ENCODE measurements around the gene HAUS3. TPM values are rescaled to one million over a fixed set of nuclear protein-coding genes. Genes with fewer than 3 reads are reported as not detected.
"Not testable (repeated sequence)": the region's sequence is repeated elsewhere in the genome, so short reads cannot be mapped to it uniquely, and the experiment has no call there.

The HAUS3 gene
- total and polyA plus RNA-seq, 5 donors: 4.3 to 8.9 (median 6.9) TPM

DNA sequence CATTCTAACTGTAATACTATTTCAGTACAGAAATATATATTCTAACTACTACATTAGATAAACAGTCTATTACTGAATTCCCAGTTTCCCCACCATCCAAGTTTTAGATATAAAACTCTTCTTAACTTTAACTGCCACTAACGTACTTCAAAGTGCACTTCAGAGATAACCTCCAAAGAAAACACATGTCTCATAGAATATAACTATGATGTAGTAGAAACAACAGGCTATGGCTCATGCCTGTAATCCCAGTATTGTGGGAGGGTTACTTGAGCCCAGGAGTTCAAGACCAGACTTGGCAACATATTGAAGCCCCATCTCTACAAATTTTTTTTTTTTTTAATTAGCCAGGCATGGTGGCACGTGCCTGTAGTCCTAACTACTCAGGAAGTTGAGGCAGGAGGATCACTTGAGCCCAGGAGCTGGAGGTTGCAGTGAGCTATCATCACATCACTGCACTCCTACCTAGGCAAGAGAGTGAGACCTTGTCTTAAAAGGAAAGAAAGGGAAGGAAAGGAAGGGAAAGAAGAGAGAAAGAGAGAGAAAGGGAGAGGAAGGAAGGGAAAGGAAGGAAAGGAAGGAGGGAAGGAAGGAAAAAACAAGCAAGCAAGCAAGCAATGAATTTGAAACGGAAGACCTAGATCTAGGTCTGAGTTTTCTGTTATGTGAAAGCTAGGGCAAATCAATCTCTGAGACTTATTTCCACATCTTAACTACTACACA, 4.8 kb downstream of the HAUS3 start:
- Histone ChIP-seq H3K4me3 (ENCODE audit: low read length) (no peak overlapping the region), H3K9me3 (ENCODE audit: control insufficient read depth, low read length) (no peaks in the 10 kb centered on the region), H3K27ac (ENCODE audit: low read length) (no peak overlapping the region), H3K27me3 (ENCODE audit: control insufficient read depth, insufficient read depth) (no peaks in the 10 kb centered on the region), H3K4me1 (ENCODE audit: control insufficient read depth, insufficient read depth, low read length) (no peaks in the 10 kb centered on the region)
- intact Hi-C loops (cut with DNase I): no loop called here
- DNase-seq: no peak
- ATAC-seq: no peak
- WGBS: 50% methylated on average over 3 of the region's 3 CpGs

DNA sequence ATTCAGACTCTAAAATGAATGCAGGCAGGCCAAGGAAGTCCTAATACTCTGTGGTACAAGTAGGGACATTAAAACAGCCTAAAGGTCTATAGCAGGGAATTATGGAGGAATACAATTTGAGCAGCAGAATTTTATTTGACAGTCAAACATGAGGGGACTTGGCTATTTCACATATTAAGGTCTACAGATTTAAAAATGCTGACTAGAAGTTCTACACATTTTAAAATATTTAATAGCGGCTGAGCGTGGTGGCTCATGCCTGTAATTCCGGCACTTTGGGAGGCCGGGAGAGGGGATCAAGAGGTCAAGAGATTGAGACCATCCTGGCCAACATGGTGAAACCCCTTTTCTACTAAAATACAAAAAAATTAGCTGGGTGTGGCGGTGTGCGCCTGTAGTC, 10.8 kb downstream of the HAUS3 start:
- no peak overlapping the region for H3K27ac ChIP-seq (ENCODE audit: low read length)
- H3K9me3 ChIP-seq (ENCODE audit: control insufficient read depth, low read length): no peaks in the 10 kb centered on the region
- WGBS: 99% methylated on average over 6 of the region's 6 CpGs
- intact Hi-C loops (cut with DNase I): no loop called here
- no peak overlapping the region for H3K4me3 ChIP-seq (ENCODE audit: low read length)
- no peak for ATAC-seq
- H3K27me3 ChIP-seq (ENCODE audit: control insufficient read depth, insufficient read depth): no peaks in the 10 kb centered on the region
- DNase-seq: no peak
- H3K4me1 ChIP-seq (ENCODE audit: control insufficient read depth, insufficient read depth, low read length): no peaks in the 10 kb centered on the region

DNA sequence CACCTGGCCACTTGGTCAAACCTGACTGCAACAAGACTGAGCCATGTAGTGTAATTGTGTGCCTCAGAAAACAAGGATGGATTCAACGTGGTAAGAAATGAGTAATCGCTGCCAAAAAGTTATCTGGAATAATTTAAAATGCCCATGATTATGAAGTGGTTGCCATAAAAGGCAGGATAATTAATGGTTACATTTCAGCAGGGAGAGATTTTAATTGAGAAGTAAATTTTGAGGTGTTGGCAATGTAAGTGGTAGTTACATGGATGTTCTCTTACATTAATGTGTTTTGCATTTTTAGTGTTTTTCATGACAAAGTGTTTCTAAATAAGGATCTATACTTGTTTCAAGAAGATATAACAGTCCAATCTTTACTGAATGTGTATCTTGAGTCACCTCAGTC, 15.7 kb downstream of the HAUS3 start:
- Histone ChIP-seq H3K27me3 (ENCODE audit: control insufficient read depth, insufficient read depth) (no peaks in the 10 kb centered on the region), H3K4me3 (ENCODE audit: low read length) (no peak overlapping the region), H3K9me3 (ENCODE audit: control insufficient read depth, low read length) (no peaks in the 10 kb centered on the region), H3K27ac (ENCODE audit: low read length) (no peak overlapping the region), H3K4me1 (ENCODE audit: control insufficient read depth, insufficient read depth, low read length) (no peaks in the 10 kb centered on the region)
- no peak for ATAC-seq
- intact Hi-C loops (cut with DNase I): loop anchor here in 2 of 4 donors (10.0 kb wide), 1 partner anchor 239 kb away; the partner anchor contains the start of gene RNF4 (in 2 of the 2)
- no peak for DNase-seq
- 75% methylated on average over 2 of the region's 2 CpGs for WGBS

DNA sequence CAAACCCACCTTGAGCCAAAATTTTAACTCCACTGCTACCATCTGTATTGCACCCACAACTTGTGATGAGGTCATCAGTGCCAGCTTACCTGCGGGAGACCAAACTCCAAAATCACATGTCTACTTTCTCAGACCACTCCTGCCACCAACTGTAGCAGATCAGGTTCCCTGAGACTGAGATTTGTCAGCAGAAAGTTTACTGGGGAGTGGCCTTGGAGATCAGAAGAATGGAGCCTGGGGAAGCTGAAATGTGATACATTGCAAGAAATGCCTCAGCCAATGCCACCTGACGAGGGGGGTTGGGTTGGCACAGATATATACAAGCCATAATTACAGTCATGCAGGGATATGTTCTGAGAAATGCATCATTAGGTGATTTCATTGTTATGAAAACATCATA, 19.1 kb downstream of the HAUS3 start:
- Histone ChIP-seq H3K27me3 (ENCODE audit: control insufficient read depth, insufficient read depth) (no peaks in the 10 kb centered on the region), H3K9me3 (ENCODE audit: control insufficient read depth, low read length) (no peaks in the 10 kb centered on the region), H3K4me1 (ENCODE audit: control insufficient read depth, insufficient read depth, low read length) (no peaks in the 10 kb centered on the region), H3K4me3 (ENCODE audit: low read length) (no peak overlapping the region), H3K27ac (ENCODE audit: low read length) (no peak overlapping the region)
- ATAC-seq (no peak), DNase-seq (no peak)
- intact Hi-C loops (cut with DNase I): loop anchor here in 2 of 4 donors (10.0 kb wide), 1 partner anchor 242 kb away; the partner anchor contains the start of gene RNF4 (in 2 of the 2)
- 92% methylated on average over 2 of the region's 2 CpGs for WGBS

DNA sequence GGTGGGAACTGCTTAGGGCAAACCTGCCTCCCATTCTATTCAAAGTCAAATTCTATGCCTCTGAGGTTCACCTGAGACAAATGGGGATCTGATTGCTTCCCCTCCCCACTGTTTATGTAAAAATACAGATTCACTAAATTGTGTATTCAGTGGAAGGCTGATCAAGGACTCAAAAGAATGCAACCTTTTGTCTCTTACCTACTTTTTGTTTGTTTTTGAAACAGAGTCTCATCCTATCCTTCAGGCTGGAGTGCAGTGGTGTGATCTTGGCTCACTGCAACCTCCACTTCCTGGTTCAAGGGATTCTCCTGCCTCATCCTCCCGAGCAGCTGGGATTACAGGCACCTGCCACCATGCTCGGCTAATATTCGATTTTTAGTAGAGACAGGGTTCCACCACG, 20.5 kb downstream of the HAUS3 start:
- H3K27me3 ChIP-seq (ENCODE audit: control insufficient read depth, insufficient read depth); H3K4me1 ChIP-seq (ENCODE audit: control insufficient read depth, insufficient read depth, low read length); H3K9me3 ChIP-seq (ENCODE audit: control insufficient read depth, low read length); ATAC-seq; H3K4me3 ChIP-seq (ENCODE audit: low read length); H3K27ac ChIP-seq (ENCODE audit: low read length); DNase-seq: not testable (repeated sequence)
- WGBS: 67% methylated on average over 4 of the region's 4 CpGs
- intact Hi-C loops (cut with DNase I): loop anchor here in 2 of 4 donors (10.0 kb wide), 1 partner anchor 243 kb away; the partner anchor contains the start of gene RNF4 (in 2 of the 2)

DNA sequence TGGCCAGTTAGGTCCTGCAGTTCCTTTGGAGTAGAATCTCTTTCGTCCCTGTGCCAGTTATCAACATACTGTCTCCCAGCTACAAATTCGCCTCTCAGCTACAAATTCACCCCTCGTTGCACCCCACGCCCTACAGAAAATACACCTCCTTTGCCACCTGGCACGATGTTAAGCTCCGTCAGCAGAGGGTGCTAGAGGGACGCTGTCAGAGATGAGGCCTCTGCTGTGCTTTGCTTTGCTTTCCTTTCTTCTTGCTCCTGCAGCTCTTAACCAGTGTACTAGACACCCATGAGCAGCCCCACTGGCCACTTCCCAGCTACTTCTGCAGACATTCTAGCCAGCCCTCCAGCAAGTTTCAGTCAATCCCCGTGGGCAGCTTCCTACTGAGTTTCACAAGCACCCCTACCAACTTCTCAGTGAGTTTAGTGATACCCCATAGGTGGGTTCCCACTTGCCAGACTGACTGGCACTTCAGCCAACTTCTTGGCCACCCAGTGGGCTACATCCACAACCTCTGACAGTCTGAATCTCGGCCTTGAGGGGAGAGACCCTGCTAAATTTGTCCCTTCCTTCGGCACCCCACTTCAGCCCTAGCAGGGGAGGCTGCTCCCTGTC, 21.8 kb downstream of the HAUS3 start:
- whole genome bisulfite sequencing: 11% methylated on average over 10 of the region's 10 CpGs
- intact Hi-C loops (cut with DNase I): loop anchor here in 2 of 4 donors (10.0 kb wide), 1 partner anchor 245 kb away; the partner anchor contains the start of gene RNF4 (in 2 of the 2)
- ATAC-seq: peak; percentile 84 to 85
- no peak overlapping the region for H3K4me3 ChIP-seq (ENCODE audit: low read length)
- no peak overlapping the region for H3K27ac ChIP-seq (ENCODE audit: low read length)
- H3K9me3 ChIP-seq (ENCODE audit: control insufficient read depth, low read length): no peaks in the 10 kb centered on the region
- peak; percentile 64 to 88 (median 74) for DNase-seq
- no peaks in the 10 kb centered on the region for H3K27me3 ChIP-seq (ENCODE audit: control insufficient read depth, insufficient read depth)
- H3K4me1 ChIP-seq (ENCODE audit: control insufficient read depth, insufficient read depth, low read length): no peaks in the 10 kb centered on the region

DNA sequence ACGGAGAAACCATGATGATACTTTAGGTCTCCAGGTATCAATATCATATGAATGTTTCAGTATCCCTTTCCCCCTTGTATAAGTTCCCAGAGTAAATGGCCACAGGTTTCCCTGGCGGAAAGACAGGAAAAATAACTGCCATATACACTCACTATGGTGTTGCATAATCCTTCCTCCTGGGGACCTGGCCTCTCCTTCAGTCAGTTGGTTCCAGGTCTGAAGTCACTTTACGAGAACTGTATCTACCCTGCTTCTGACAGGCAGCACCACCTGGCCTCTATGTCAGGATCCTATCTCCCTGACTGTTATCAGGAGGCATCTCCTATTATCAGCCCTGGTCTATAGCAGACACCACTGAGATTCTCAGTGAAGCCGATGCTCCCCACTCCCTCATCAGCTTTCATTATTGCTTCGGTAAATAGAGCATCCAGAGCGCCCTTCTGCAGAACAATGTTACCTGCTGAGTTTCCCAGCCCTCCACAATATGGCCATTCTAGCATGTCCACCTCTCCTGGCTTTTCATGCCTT, 22.6 kb downstream of the HAUS3 start:
- no peak overlapping the region for H3K27ac ChIP-seq (ENCODE audit: low read length)
- ATAC-seq: no peak
- 87% methylated on average over 6 of the region's 6 CpGs for WGBS

DNA sequence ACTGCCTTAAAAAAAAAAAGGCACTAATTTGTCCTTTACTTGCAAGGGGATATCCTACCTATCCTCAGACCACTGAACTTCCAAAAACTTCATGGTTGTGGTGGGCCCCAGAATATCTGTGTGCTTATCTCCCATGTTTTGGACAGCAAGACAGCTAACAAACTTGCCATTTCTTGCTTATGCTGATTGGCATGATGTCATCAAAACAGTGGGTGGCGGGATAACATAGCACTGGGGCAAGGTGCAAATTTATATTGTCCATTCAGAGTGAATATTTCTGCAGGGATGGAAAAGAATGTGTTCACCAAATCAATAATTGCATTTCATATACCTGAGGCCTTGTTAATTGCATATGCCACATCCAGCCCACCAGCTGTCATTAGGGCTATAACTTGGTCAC, 23.5 kb downstream of the HAUS3 start:
- ATAC-seq: no peak
- 89% methylated on average over 1 of the region's 1 CpG for WGBS
- no peaks in the 10 kb centered on the region for H3K27me3 ChIP-seq (ENCODE audit: control insufficient read depth, insufficient read depth)
- H3K9me3 ChIP-seq (ENCODE audit: control insufficient read depth, low read length): no peaks in the 10 kb centered on the region
- H3K27ac ChIP-seq (ENCODE audit: low read length): no peak overlapping the region
- intact Hi-C loops (cut with DNase I): no loop called here
- H3K4me3 ChIP-seq (ENCODE audit: low read length): no peak overlapping the region
- H3K4me1 ChIP-seq (ENCODE audit: control insufficient read depth, insufficient read depth, low read length): no peaks in the 10 kb centered on the region
- DNase-seq: no peak

More for the DNA sequence above, 22.6 kb downstream of the HAUS3 start:
- Histone ChIP-seq H3K4me1 (ENCODE audit: control insufficient read depth, insufficient read depth, low read length) (no peaks in the 10 kb centered on the region), H3K4me3 (ENCODE audit: low read length) (no peak overlapping the region), H3K27me3 (ENCODE audit: control insufficient read depth, insufficient read depth) (no peaks in the 10 kb centered on the region), H3K9me3 (ENCODE audit: control insufficient read depth, low read length) (no peaks in the 10 kb centered on the region)
- intact Hi-C loops (cut with DNase I): no loop called here
- no peak for DNase-seq

DNA sequence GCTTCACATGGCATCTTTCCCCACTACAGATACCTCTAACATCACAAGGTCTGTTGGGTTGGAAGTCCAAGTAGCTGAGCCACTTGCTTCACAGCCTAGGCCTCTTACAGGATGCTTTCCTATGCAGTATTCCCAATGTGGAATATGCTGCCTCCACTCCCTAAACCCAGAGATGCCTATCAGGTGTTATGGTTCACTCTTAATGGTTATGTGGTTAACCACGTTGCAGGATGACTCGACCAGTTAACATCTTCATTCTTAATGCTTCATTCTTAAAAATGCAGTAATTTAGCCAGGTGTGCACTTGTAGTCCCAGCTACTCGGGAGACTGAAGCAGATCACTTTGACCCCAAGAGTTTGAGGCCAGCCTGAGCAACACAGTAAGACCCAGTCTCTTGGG, 24.2 kb downstream of the HAUS3 start:
- Histone ChIP-seq H3K9me3 (ENCODE audit: control insufficient read depth, low read length) (no peaks in the 10 kb centered on the region), H3K4me1 (ENCODE audit: control insufficient read depth, insufficient read depth, low read length) (no peaks in the 10 kb centered on the region), H3K27me3 (ENCODE audit: control insufficient read depth, insufficient read depth) (no peaks in the 10 kb centered on the region), H3K27ac (ENCODE audit: low read length) (no peak overlapping the region), H3K4me3 (ENCODE audit: low read length) (no peak overlapping the region)
- 72% methylated on average over 3 of the region's 3 CpGs for WGBS
- DNase-seq: no peak
- ATAC-seq: no peak
- intact Hi-C loops (cut with DNase I): no loop called here

DNA sequence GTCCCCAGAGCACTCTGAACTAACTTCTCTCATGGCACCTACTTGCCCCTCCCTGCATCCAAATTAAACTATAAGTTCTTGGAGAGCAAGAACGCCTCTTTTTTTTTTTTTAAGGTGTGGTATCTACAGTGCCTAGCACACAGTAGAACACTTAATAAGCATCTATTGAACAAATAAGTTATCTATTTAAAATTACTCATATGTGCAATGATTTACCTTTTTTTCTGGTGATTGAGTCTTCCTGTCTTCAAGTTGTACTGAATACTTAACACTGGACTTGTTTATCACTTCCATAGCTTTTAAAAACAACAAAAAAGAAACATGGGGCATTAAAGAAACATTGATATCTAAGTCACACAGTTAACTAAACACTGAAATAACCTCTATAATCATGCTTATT, 29.1 kb downstream of the HAUS3 start:
- Histone ChIP-seq H3K27ac (ENCODE audit: low read length) (no peak overlapping the region), H3K9me3 (ENCODE audit: control insufficient read depth, low read length) (no peaks in the 10 kb centered on the region), H3K4me1 (ENCODE audit: control insufficient read depth, insufficient read depth, low read length) (no peaks in the 10 kb centered on the region), H3K4me3 (ENCODE audit: low read length) (no peak overlapping the region), H3K27me3 (ENCODE audit: control insufficient read depth, insufficient read depth) (no peaks in the 10 kb centered on the region)
- no peak for ATAC-seq
- intact Hi-C loops (cut with DNase I): no loop called here
- DNase-seq: no peak
- WGBS: 84% methylated on average over 1 of the region's 1 CpG

DNA sequence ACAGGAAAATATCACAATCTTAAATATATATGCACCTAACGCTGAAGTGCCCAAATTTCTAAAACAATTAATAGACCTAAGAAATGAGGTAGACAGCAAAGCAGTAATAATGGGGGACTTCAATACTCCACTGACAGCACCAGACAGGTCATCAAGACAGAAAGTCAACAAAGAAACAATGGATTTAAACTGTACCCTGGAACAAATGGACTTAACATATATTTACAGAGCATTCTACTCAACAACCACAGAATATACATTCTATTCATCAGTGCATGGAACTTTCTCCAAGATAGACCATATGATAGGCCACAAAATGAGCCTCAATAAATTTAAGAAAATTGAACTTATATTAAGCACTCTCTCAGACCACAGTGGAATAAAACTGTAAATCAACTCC, 39.1 kb downstream of the HAUS3 start:
- H3K9me3 ChIP-seq (ENCODE audit: control insufficient read depth, low read length); intact Hi-C loops (cut with DNase I): not testable (repeated sequence)
- 94% methylated on average over 1 of the region's 1 CpG for WGBS

More for the DNA sequence above, 39.1 kb downstream of the HAUS3 start:
- not testable (repeated sequence) for H3K4me1 ChIP-seq (ENCODE audit: control insufficient read depth, insufficient read depth, low read length); H3K4me3 ChIP-seq (ENCODE audit: low read length); H3K27me3 ChIP-seq (ENCODE audit: control insufficient read depth, insufficient read depth); DNase-seq; ATAC-seq; H3K27ac ChIP-seq (ENCODE audit: low read length)
